Jurkat, Clone E6-1 (cell line): ENCODE measurements around the gene CBFA2T3.
A peak's percentile ranks its signal among the peaks of the same experiment; 100 is the strongest.

Experiments used
- DNase-seq: peaks from one replicate; pipeline ENCODE4 v3.0.0-alpha.2; 2011; ENCODE audit warnings: low read depth, low spot score
- H3K4me3 ChIP-seq: 2 replicates; pipeline ENCODE4 v1.5.1; 2011; ENCODE audit warnings: mild to moderate bottlenecking, low read length, control low read depth, moderate library complexity

The CBFA2T3 gene

GRCh38 chr16:88948781-88949490, 28.1 kb downstream of the CBFA2T3 start:
- H3K4me3 ChIP-seq: no peak overlapping the region
- no peak for DNase-seq

GRCh38 chr16:88945473-88945872, 31.5 kb downstream of the CBFA2T3 start:
- no peak overlapping the region for H3K4me3 ChIP-seq
- no peak for DNase-seq

- DNase-seq: no peak
- H3K4me3 ChIP-seq: no peak overlapping the region
Observed at GRCh38 chr16:88943741-88944140, 33.3 kb downstream of the CBFA2T3 start.

- peak overlapping the region; percentile 43 for H3K4me3 ChIP-seq
- DNase-seq: peak; percentile 84
Observed at GRCh38 chr16:88943131-88943664, 33.8 kb downstream of the CBFA2T3 start.

GRCh38 chr16:88941913-88942909, 34.8 kb downstream of the CBFA2T3 start:
- peak; percentile 82 for DNase-seq
- H3K4me3 ChIP-seq: peak overlapping the region; percentile 43

- DNase-seq: no peak
- H3K4me3 ChIP-seq: peak overlapping the region; percentile 67
Observed at GRCh38 chr16:88940862-88941817, 35.9 kb downstream of the CBFA2T3 start.

- H3K4me3 ChIP-seq: peak overlapping the region; percentile 67
- DNase-seq: no peak
Observed at GRCh38 chr16:88939972-88940861, 36.8 kb downstream of the CBFA2T3 start.

- DNase-seq: no peak
- H3K4me3 ChIP-seq: peak overlapping the region; percentile 67
Observed at GRCh38 chr16:88939245-88939971, 37.6 kb downstream of the CBFA2T3 start.

GRCh38 chr16:88938777-88939244, 38.2 kb downstream of the CBFA2T3 start:
- no peak for DNase-seq
- H3K4me3 ChIP-seq: 0 out of 2 replicates have a peak overlapping the region, but pooled peaks have one; percentile 67

- DNase-seq: no peak
- no peak overlapping the region for H3K4me3 ChIP-seq
Observed at GRCh38 chr16:88938119-88938776, 38.8 kb downstream of the CBFA2T3 start.

- no peak overlapping the region for H3K4me3 ChIP-seq
- DNase-seq: no peak
Observed at GRCh38 chr16:88937206-88937621, 39.8 kb downstream of the CBFA2T3 start.

- no peak overlapping the region for H3K4me3 ChIP-seq
- no peak for DNase-seq
Observed at GRCh38 chr16:88936556-88937205, 40.3 kb downstream of the CBFA2T3 start.

- DNase-seq: no peak
Observed at GRCh38 chr16:88936008-88936555, 40.9 kb downstream of the CBFA2T3 start.

GRCh38 chr16:88934066-88934667, 42.8 kb downstream of the CBFA2T3 start:
- DNase-seq: no peak
- H3K4me3 ChIP-seq: no peak overlapping the region

More at GRCh38 chr16:88936008-88936555, 40.9 kb downstream of the CBFA2T3 start:
- no peak overlapping the region for H3K4me3 ChIP-seq

- DNase-seq: no peak
- no peak overlapping the region for H3K4me3 ChIP-seq
Observed at GRCh38 chr16:88932929-88933328, 44.1 kb downstream of the CBFA2T3 start.
